GM12878 (cell line): ENCODE measurements around the gene NKD1. TPM values are rescaled to one million over a fixed set of nuclear protein-coding genes. Genes with fewer than 3 reads are reported as not detected.

Experiments used
- EZH2 ChIP-seq: IDR thresholded peaks from 2 replicates; pipeline ENCODE4 v1.6.1; 2012; ENCODE audit warnings: low read depth, mild to moderate bottlenecking, control low read depth, inconsistent platforms, low read length, borderline replicate concordance; ENCODE audit not compliant: control insufficient read depth
- IKZF2 ChIP-seq, 2 experiments: fragments of 450-650 bp; IDR thresholded peaks; 2 replicates each; pipeline ENCODE4 v1.6.1; 2017; ENCODE audit warnings: mild to moderate bottlenecking in 2 of 2, moderate library complexity in 2 of 2
- MTA3 ChIP-seq: IDR thresholded peaks from 2 replicates; pipeline ENCODE4 v1.6.1; 2012; ENCODE audit warnings: low read length, inconsistent platforms, borderline replicate concordance
- RB1 ChIP-seq: fragments of 450-650 bp; formaldehyde crosslinking; IDR thresholded peaks from 2 replicates; pipeline ENCODE4 v1.6.1; 2017; ENCODE audit warnings: mild to moderate bottlenecking, borderline replicate concordance
- SP1 ChIP-seq: IDR thresholded peaks from one replicate; pipeline ENCODE4 v1.6.1; 2011; ENCODE audit warnings: low read depth, low read length
- polyA plus RNA-seq, 11 experiments: library from polyadenylated mRNA; depleted of rRNA in 4 of 11; unstranded in 6 of 11; stranded (reverse) in 5 of 11; fragments of >200 nt; fragmentation: Nextera tagmentation in 4 of 11; fragmentation: Illumina TruSeq in 1 of 11; extraction: Ambion mirVana in 4 of 11; extraction: Trizol in 1 of 11; gene quantifications; 1 replicate in 1 of 11; 2 replicates in 10 of 11; pipeline versions ENCODE4 v1.2.1 to v1.2.3, GENCODE V29; 2011 to 2016; ENCODE audit warnings: inconsistent platforms in 2 of 11, missing spikeins in 2 of 11, low read depth in 1 of 11
- total RNA-seq, 4 experiments: library from RNA; depleted of rRNA in 3 of 4; stranded (reverse); fragments of >200 nt in 3 of 4; fragmentation: Illumina TruSeq in 1 of 4; extraction: Trizol in 1 of 4; gene quantifications; 2 replicates each; pipeline versions ENCODE4 v1.2.1 to v1.2.3, GENCODE V29; 2013 to 2021
- TF ChIP-seq, protein P1 (sequence below): fragments of 450-650 bp; IDR thresholded peaks from 2 replicates; pipeline ENCODE4 v1.6.1; 2018; ENCODE audit warnings: borderline replicate concordance, mild to moderate bottlenecking; ENCODE audit not compliant: partially characterized antibody
- TF ChIP-seq, protein P2 (sequence below): IDR thresholded peaks from 2 replicates; pipeline ENCODE4 v1.6.1; 2012; ENCODE audit warnings: low read depth, low read length, improper control_type of control experiment
- TF ChIP-seq, protein P3 (sequence below): fragments of 450-650 bp; formaldehyde crosslinking; IDR thresholded peaks from 2 replicates; pipeline ENCODE4 v1.5.0; 2022; ENCODE audit warnings: mild to moderate bottlenecking, missing genetic modification characterization

Gene NKD1
- total and polyA plus RNA-seq, 10 of the 15 experiments (the other 5 are each of a cell fraction or from before 2014, with no cell fraction given): under 0.01 to 0.49 (median 0.04) TPM; not detected in 2

DNA sequence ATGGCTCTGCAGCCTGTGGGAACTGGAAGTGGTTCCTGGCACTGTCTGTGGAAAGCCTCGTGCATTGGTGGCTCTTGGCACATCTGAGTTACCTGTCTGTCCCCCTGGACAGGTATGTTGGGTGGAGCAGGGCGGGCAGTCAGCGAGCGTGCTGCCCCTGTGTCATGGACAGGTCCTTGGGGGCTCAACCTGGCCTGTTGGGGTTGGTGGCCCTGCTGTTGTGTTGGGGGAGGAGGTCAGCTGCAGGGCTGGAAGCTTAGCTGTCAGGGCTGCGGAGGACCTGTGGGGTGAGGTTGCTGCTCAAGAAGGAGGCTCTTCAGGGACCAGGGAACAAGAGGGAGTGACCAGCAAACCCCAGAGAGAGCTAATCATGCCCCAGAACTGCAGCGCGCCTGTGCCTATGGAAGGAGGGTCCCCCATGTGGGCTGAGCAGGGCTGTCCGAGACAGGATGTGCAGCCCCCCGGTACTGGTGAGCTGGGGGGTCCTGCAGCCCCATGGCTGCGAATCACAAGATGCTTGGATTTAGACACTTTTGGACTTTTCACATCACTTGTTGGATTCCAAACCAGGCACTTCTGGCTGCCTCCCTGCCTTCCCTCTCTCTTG lies 7.2 kb downstream of the NKD1 start (continued):
- TF ChIP-seq RB1 (no peak), EZH2 (no peak), IKZF2 (IDR thresholded peaks at IDR 0.05) (no peak), SP1 (no peak), MTA3 (no peak)
- TF ChIP-seq, protein P1, sequence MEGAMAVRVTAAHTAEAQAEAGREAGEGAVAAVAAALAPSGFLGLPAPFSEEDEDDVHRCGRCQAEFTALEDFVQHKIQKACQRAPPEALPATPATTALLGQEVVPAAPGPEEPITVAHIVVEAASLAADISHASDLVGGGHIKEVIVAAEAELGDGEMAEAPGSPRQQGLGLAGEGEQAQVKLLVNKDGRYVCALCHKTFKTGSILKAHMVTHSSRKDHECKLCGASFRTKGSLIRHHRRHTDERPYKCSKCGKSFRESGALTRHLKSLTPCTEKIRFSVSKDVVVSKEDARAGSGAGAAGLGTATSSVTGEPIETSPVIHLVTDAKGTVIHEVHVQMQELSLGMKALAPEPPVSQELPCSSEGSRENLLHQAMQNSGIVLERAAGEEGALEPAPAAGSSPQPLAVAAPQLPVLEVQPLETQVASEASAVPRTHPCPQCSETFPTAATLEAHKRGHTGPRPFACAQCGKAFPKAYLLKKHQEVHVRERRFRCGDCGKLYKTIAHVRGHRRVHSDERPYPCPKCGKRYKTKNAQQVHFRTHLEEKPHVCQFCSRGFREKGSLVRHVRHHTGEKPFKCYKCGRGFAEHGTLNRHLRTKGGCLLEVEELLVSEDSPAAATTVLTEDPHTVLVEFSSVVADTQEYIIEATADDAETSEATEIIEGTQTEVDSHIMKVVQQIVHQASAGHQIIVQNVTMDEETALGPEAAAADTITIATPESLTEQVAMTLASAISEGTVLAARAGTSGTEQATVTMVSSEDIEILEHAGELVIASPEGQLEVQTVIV: no peak
- TF ChIP-seq, protein P2, sequence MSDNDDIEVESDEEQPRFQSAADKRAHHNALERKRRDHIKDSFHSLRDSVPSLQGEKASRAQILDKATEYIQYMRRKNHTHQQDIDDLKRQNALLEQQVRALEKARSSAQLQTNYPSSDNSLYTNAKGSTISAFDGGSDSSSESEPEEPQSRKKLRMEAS: no peak
- TF ChIP-seq, protein P3, sequence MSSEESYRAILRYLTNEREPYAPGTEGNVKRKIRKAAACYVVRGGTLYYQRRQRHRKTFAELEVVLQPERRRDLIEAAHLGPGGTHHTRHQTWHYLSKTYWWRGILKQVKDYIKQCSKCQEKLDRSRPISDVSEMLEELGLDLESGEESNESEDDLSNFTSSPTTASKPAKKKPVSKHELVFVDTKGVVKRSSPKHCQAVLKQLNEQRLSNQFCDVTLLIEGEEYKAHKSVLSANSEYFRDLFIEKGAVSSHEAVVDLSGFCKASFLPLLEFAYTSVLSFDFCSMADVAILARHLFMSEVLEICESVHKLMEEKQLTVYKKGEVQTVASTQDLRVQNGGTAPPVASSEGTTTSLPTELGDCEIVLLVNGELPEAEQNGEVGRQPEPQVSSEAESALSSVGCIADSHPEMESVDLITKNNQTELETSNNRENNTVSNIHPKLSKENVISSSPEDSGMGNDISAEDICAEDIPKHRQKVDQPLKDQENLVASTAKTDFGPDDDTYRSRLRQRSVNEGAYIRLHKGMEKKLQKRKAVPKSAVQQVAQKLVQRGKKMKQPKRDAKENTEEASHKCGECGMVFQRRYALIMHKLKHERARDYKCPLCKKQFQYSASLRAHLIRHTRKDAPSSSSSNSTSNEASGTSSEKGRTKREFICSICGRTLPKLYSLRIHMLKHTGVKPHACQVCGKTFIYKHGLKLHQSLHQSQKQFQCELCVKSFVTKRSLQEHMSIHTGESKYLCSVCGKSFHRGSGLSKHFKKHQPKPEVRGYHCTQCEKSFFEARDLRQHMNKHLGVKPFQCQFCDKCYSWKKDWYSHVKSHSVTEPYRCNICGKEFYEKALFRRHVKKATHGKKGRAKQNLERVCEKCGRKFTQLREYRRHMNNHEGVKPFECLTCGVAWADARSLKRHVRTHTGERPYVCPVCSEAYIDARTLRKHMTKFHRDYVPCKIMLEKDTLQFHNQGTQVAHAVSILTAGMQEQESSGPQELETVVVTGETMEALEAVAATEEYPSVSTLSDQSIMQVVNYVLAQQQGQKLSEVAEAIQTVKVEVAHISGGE (CRISPR knock-in tag): no peak
